Subcutaneous abdominal adipose tissue (tissue), 5 donors: Measurements from ENCODE around the gene NDUFAF4.

Experiments
- H3K27ac ChIP-seq: one replicate; pipeline ENCODE4 v1.7.0; 2013; ENCODE audit warnings: low read depth, mild to moderate bottlenecking, inconsistent platforms, low read length, moderate library complexity
- H3K27me3 ChIP-seq, 5 donors: one replicate each; pipeline ENCODE4 v1.7.0; 2013; ENCODE audit warnings: low read length in 5 of 5, inconsistent platforms in 1 of 5; ENCODE audit not compliant: control insufficient read depth in 5 of 5, insufficient read depth in 4 of 5
- H3K36me3 ChIP-seq, 5 donors: one replicate each; pipeline ENCODE4 v1.7.0; 2013; ENCODE audit warnings: low read length in 5 of 5; ENCODE audit not compliant: control insufficient read depth in 5 of 5, insufficient read depth in 5 of 5
- H3K4me1 ChIP-seq, 5 donors: one replicate each; pipeline ENCODE4 v1.7.0; 2013; ENCODE audit warnings: low read length in 5 of 5, mild to moderate bottlenecking in 3 of 5, moderate library complexity in 1 of 5; ENCODE audit not compliant: control insufficient read depth in 5 of 5, insufficient read depth in 5 of 5
- H3K4me3 ChIP-seq, 5 donors: one replicate each; pipeline ENCODE4 v1.7.0; 2013; ENCODE audit warnings: low read length in 5 of 5, low read depth in 1 of 5
- H3K9ac ChIP-seq, 5 donors: one replicate each; pipeline ENCODE4 v1.7.0; 2013; ENCODE audit warnings: low read length in 5 of 5, mild to moderate bottlenecking in 4 of 5, moderate library complexity in 3 of 5
- H3K9me3 ChIP-seq, 5 donors: one replicate each; pipeline ENCODE4 v1.7.0; 2013; ENCODE audit warnings: low read length in 5 of 5; ENCODE audit not compliant: control insufficient read depth in 5 of 5
- donor health status: healthy.
- donor health status: healthy.
- donor health status: healthy.
- donor health status: healthy.
- donor health status: healthy.

NDUFAF4 gene

DNA sequence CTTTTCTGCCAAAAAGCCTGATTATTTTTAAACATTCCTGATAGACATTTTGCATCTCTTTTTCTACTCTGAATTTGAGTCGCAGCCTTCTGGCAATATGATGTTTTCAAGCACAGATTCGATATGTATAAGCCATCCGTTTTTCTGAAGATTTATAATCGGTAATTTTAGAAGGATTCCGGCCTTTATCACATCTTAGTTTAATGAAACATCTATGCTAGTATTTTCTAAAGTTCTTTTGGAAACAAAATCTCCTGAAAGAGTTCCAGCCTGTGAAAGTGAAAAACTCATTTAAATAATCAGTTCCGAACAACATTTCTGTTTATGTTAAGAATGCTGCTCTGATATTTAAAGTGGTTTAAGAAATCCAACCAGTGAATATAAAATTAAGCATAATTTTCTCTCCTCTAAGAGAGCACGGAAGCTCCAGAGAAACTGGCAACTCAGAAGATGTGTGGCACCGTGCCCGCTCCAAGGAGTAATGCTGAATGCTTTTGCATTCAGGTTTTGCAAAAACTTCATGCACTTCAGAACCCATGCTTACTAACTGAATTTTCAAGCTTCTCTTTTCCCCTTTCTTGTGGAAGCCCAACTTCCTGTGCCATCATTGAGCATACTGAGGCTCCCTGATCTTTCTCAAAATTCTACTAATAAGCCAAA is 20.7 kb downstream of the NDUFAF4 start:
- H3K9ac ChIP-seq = no peak overlapping the region
- H3K27me3 ChIP-seq = no peaks in the 10 kb centered on the region
- H3K36me3 ChIP-seq = no peaks in the 10 kb centered on the region
- H3K27ac ChIP-seq = no peak overlapping the region
- H3K4me3 ChIP-seq = no peak overlapping the region
- no peaks in the 10 kb centered on the region for H3K4me1 ChIP-seq
- H3K9me3 ChIP-seq = no peaks in the 10 kb centered on the region

DNA sequence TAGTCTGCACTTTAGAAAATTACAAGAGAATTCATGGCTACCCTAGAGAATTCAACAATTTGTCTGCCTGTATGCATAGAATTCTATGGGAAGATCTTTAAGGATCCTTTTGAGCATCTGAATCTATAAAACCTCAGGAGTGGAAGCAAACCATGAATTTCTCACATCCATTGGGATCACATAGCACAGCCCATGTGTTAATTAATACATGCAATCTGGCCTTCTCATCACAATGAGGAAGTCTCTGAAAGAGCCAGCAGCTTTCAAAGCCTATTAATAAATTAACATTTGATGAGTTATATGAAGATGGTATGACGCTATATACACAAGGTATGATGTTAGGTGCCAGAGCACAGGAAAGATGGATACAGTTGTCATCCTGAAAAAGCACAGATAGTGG is 24.7 kb downstream of the NDUFAF4 start:
- H3K4me1 ChIP-seq = no peaks in the 10 kb centered on the region
- no peaks in the 10 kb centered on the region for H3K36me3 ChIP-seq
- H3K9ac ChIP-seq = no peak overlapping the region
- no peak overlapping the region for H3K27ac ChIP-seq
- no peak overlapping the region for H3K4me3 ChIP-seq
- H3K27me3 ChIP-seq = no peaks in the 10 kb centered on the region
- H3K9me3 ChIP-seq = no peaks in the 10 kb centered on the region

DNA sequence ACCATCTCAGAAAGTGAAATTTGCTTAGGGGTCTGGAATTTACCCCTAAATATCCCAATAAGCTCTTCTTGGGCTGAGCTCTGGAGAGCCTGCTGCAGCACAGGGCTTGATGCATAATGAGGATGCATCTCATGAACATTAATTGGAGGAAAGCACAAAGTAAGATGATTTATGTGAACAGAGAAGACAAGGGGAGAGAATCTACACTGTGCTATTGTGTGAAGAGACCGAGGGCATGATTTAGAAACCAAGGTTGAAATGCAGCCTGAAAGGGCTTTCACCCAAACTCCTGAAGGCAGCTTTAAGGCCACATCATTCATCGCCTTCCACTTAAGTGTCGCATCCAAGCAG is 32.7 kb downstream of the NDUFAF4 start:
- H3K27me3 ChIP-seq = no peaks in the 10 kb centered on the region
- no peak overlapping the region for H3K9ac ChIP-seq
- H3K36me3 ChIP-seq = no peaks in the 10 kb centered on the region
- no peak overlapping the region for H3K4me3 ChIP-seq
- no peaks in the 10 kb centered on the region for H3K9me3 ChIP-seq
- no peaks in the 10 kb centered on the region for H3K4me1 ChIP-seq
- no peak overlapping the region for H3K27ac ChIP-seq

DNA sequence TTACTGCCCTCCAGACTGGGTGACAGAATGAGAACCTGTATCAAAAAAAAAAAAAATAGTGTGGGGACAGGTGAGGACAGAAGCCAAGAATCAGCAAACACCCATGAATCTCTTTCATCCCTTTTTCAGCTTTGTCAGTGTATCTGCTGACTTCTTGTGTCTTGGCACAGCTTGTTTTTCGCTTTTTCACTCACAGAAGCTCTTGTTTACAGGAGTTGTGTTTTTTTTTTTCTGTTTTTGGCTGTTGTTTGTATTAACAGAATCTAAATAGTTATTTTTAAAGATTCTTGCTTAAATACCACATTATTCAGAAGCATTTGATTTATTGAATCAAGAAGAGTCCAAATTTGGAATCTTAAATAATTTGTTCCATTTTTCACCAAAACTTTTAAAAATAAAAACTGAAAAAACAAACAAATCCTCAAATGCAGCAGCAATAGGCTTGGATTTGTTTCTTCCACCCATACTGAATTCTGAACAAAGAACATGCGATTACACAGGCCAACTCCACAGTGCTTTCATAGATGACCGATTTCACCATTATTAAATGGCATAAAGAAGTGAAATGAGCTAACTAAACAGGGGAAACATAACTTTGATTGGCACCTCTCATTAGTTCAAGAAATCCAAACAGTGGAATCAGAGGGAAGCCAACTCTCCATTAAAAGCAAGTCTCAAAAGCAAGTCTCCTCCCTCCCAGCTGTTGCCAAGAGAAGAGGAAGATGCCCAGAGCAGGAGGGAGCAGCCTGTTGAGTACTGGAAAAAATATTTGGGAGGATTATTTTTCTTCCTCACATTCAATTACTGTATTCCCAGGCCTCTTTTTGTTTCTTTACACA is 33.3 kb downstream of the NDUFAF4 start:
- Histone ChIP-seq H3K4me1 (no peaks in the 10 kb centered on the region), H3K27ac (no peak overlapping the region)

DNA sequence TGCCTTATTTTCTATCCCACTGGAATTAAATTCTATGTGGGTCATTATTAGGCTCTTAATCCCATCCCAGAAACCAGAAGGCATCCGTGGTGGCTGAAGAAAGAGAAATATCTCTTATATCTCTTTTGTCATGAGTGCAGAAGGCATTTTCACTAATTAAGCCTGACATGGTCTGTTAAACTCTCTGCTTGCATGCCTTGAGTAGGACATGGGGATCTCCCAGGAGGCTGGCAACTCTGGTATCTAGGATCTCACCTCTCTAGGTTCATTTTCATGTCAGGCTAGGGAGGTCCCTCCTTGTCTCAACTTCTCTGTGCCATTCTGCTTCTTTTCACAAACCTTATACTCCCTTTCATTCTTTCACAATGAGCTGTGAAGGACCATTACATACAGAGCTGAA is 35.1 kb downstream of the NDUFAF4 start:
- no peak overlapping the region for H3K9ac ChIP-seq
- H3K9me3 ChIP-seq = no peaks in the 10 kb centered on the region
- H3K4me3 ChIP-seq = no peak overlapping the region
- H3K27me3 ChIP-seq = no peaks in the 10 kb centered on the region
- H3K36me3 ChIP-seq = no peaks in the 10 kb centered on the region
- H3K27ac ChIP-seq = no peak overlapping the region
- no peaks in the 10 kb centered on the region for H3K4me1 ChIP-seq

More for the DNA sequence above, 33.3 kb downstream of the NDUFAF4 start:
- Histone ChIP-seq H3K27me3 (no peaks in the 10 kb centered on the region), H3K9ac (no peak overlapping the region), H3K4me3 (no peak overlapping the region), H3K36me3 (no peaks in the 10 kb centered on the region), H3K9me3 (no peaks in the 10 kb centered on the region)

DNA sequence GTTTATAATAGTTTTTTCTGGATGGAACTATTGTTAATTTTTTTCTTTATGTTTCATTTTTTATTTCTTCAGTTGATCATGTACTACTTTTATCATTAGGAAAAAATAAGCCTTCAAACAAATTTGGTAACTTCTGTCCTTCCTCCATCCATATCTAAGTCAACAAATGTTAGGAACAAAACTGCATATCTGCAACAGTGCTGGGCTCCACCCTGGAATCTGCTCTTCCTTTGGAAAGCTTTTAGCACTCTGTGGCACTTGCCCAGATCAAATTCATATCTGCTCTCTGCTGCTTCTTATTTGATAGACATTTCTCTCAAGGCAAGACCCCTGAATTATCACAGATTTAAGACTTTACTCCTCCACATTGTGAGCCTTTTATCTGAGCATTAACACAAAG is 36.1 kb downstream of the NDUFAF4 start:
- Histone ChIP-seq H3K9me3 (no peaks in the 10 kb centered on the region), H3K4me1 (no peaks in the 10 kb centered on the region)

DNA sequence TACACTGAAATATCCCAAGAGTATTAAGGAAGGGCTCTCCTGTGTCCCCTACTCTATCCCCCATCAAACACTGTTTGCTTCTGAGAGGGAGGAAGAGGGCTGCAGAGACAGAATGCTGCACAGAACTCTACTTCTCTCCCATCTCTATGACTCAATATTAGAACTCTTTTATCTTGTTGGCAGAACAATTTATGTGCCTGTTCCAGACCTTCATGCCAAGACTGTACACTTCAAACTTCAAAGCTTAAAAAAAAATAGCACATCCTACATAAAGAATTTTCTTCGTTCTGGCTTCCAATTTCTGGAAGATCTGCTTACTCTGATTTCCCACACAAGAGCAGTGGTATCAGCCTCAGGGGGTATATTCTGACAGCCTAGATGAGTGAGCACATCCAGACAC is 40.8 kb downstream of the NDUFAF4 start:
- Histone ChIP-seq H3K4me3 (no peak overlapping the region), H3K27me3 (no peaks in the 10 kb centered on the region), H3K27ac (no peak overlapping the region)

More for the DNA sequence above, 36.1 kb downstream of the NDUFAF4 start:
- Histone ChIP-seq H3K9ac (no peak overlapping the region), H3K4me3 (no peak overlapping the region), H3K27me3 (no peaks in the 10 kb centered on the region), H3K36me3 (no peaks in the 10 kb centered on the region), H3K27ac (no peak overlapping the region)

DNA sequence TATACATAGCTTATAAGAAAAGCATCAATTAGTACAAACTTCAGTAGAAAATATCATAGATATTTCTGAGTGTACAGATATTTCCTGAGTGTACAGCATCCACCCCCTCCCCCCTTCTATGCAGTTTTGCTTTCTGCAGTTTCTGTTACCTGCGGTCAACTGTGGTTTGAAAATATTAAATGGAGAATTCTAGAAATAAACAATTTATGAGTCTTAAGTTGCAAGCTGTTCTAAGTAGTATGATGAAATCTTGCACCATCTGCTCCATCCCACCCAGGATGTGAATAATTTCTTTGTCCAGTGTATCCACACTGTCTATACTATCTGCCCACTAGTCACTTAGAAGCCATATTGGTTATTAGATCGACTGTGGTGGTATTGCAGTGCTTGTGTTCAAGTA is 44.6 kb downstream of the NDUFAF4 start:
- no peak overlapping the region for H3K4me3 ChIP-seq
- H3K9me3 ChIP-seq = peaks cover 0 to 4% (median 0%) of the 10 kb centered on the region in 5 donors
- H3K4me1 ChIP-seq = no peaks in the 10 kb centered on the region
- no peaks in the 10 kb centered on the region for H3K36me3 ChIP-seq
- no peaks in the 10 kb centered on the region for H3K27me3 ChIP-seq
- no peak overlapping the region for H3K9ac ChIP-seq
- H3K27ac ChIP-seq = no peak overlapping the region

More for the DNA sequence above, 40.8 kb downstream of the NDUFAF4 start:
- no peak overlapping the region for H3K9ac ChIP-seq
- H3K9me3 ChIP-seq = peaks cover 0 to 3% (median 0%) of the 10 kb centered on the region in 5 donors
- H3K36me3 ChIP-seq = no peaks in the 10 kb centered on the region
- no peaks in the 10 kb centered on the region for H3K4me1 ChIP-seq

DNA sequence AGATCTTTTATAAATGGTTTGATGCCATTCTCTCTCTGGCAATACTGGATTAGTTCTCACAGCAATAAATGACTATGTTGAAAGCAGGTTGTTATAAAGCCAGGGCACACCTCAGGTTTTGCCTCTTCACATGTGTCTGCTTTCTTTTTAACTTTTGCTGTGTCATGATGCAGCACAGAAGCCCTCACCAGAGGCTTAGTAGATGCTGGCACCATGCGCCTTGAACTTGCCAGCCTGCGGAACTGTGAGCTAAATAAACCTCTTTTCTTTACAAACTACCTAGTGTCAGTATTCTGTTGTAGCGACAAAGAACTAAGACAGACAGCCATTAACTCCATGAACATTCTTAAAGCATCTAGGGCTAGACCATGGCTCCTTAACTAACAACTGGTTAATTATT is 45.1 kb downstream of the NDUFAF4 start:
- no peak overlapping the region for H3K4me3 ChIP-seq
- H3K9me3 ChIP-seq = peaks cover 0 to 5% (median 2%) of the 10 kb centered on the region in 5 donors
- no peaks in the 10 kb centered on the region for H3K36me3 ChIP-seq
- H3K4me1 ChIP-seq = no peaks in the 10 kb centered on the region
- no peak overlapping the region for H3K9ac ChIP-seq
- no peak overlapping the region for H3K27ac ChIP-seq
- H3K27me3 ChIP-seq = no peaks in the 10 kb centered on the region

DNA sequence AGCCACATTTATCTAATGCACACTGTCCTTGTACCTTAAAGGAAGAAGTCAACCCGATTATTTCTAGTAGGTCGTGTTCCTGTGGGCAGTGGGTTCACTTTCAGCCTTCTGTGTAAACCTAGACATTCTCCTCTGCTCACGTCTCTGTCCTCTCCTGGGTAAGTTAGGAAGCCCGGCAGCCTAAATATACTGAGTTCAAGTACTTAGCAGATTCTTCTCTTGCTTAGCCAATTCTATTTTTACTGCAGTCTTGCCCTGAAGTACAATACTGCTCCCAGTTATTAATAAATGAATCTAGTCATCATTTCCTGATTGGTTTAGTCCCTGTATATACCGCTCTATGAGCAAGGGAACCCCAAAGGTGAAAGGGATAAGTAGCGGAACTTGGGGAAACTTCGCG is 45.8 kb downstream of the NDUFAF4 start:
- no peak overlapping the region for H3K9ac ChIP-seq
- no peaks in the 10 kb centered on the region for H3K36me3 ChIP-seq
- no peak overlapping the region for H3K27ac ChIP-seq
- no peaks in the 10 kb centered on the region for H3K27me3 ChIP-seq
- peaks cover 0 to 12% (median 3%) of the 10 kb centered on the region in 5 donors for H3K9me3 ChIP-seq
- no peak overlapping the region for H3K4me3 ChIP-seq
- no peaks in the 10 kb centered on the region for H3K4me1 ChIP-seq
